Mucosa of descending colon (tissue), 3 donors: Measurements from ENCODE around the gene EPHB3. TPM values are rescaled to one million over a fixed set of nuclear protein-coding genes. Genes with fewer than 3 reads are reported as not detected.
"Not testable (repeated sequence)": the region's sequence is repeated elsewhere in the genome, so short reads cannot be mapped to it uniquely, and the experiment has no call there.

Experiments used
- ATAC-seq: fragments of 200-7000 bp; cut with Tn5 transposase; one replicate; pipeline ENCODE4 v1.9.1; 2020; ENCODE audit warnings: mild to moderate bottlenecking, moderate library complexity
- DNase-seq, 3 donors: peaks; one replicate each; pipeline ENCODE4 v3.0.0-alpha.2; 2020
- H3K36me3 ChIP-seq: fragments of 200-600 bp; one replicate; pipeline ENCODE4 v1.8.0; 2021; ENCODE audit warnings: low read depth, mild to moderate bottlenecking
- H3K4me1 ChIP-seq: fragments of 200-600 bp; one replicate; pipeline ENCODE4 v1.8.0; 2021; ENCODE audit warnings: low read depth, mild to moderate bottlenecking
- H3K4me3 ChIP-seq: fragments of 200-600 bp; one replicate; pipeline ENCODE4 v1.8.0; 2021; ENCODE audit warnings: mild to moderate bottlenecking
- H3K9me3 ChIP-seq: fragments of 200-600 bp; one replicate; pipeline ENCODE4 v1.8.0; 2021; ENCODE audit warnings: mild to moderate bottlenecking
- CTCF ChIP-seq: fragments of 200-600 bp; IDR thresholded peaks from one replicate; pipeline ENCODE4 v1.8.0; 2022; ENCODE audit warnings: antibody characterized with exemption, mild to moderate bottlenecking
- intact Hi-C, 2 donors: fragments of 100-400 bp; cut with DNase I in 1 of 2; cut with micrococcal nuclease in 1 of 2; formaldehyde crosslinking; loops; one replicate each; pipeline versions ENCODE4 v1.11.0 to v1.11.1; 2022; cut with DNase I, micrococcal nuclease
- total RNA-seq, 3 donors: library from RNA; stranded (reverse); fragmentation: NEBNext Ultra II Directional in 2 of 3; extraction: Animal tissue kit (Norgen Biotek cat#: 25700) in 2 of 3; gene quantifications; one replicate each; pipeline versions ENCODE4 v1.2.1 to v1.2.4, GENCODE V29; 2021 to 2023
- donor health status: DM: no; HTN: no; CAD: no; lungs with moderate emphysema.
- donor health status: DM: no; HTN: no; CAD: no.
- donor health status: DM: no; HTN: yes; CAD: no.

The EPHB3 gene
- total RNA-seq, 3 donors from 2014 or later: 14.1 to 57.2 (median 33.6) TPM

DNA sequence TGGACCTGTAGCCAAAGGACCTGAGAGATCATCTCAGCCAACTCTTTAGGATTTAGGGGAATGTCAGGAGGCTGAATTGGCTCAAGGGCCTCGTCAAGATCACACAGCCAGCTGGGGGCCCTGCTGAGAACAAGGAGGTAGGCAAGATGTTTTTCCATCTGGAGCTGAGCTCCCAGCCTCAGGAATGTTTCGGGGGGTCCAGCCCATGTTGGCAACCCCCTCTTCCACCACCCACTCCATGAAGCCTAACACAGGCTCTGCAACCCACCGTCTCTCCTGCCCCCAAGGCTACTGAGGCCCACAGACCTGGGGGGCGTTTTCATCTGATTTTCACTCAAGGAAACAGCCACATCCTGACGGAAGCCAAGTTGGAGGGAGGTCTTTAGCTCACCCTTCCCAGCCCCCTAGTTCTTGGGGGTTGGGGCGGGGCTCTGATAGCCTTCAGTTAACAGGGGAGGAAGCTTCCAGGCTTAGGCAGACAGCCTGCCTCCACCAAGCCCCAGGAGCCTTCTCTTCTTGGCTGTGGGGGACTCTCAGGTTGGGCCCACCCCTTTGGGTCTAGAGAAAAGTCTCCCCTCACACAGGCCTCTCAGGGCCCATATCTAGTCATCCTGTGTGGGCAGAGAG, 48.8 kb downstream of the EPHB3 start:
- no peak for TF ChIP-seq CTCF

GRCh38 chr3:184611607-184612281, 50.2 kb downstream of the EPHB3 start:
- H3K4me3 ChIP-seq: no peak overlapping the region
- H3K36me3 ChIP-seq: no peaks in the 10 kb centered on the region
- no peak for DNase-seq
- intact Hi-C loops: no loop called here
- TF ChIP-seq CTCF: no peak
- no peaks in the 10 kb centered on the region for H3K9me3 ChIP-seq
- ATAC-seq: no peak
- no peaks in the 10 kb centered on the region for H3K4me1 ChIP-seq

More for the DNA sequence above, 48.8 kb downstream of the EPHB3 start:
- DNase-seq (no peak), ATAC-seq (no peak)
- intact Hi-C loops: no loop called here
- H3K9me3 ChIP-seq: no peaks in the 10 kb centered on the region
- H3K36me3 ChIP-seq: no peaks in the 10 kb centered on the region
- H3K4me1 ChIP-seq: no peaks in the 10 kb centered on the region
- no peak overlapping the region for H3K4me3 ChIP-seq

GRCh38 chr3:184615396-184615795, 53.8 kb downstream of the EPHB3 start:
- intact Hi-C loops: no loop called here
- DNase-seq (no peak), ATAC-seq (no peak)
- no peaks in the 10 kb centered on the region for H3K9me3 ChIP-seq
- no peak for TF ChIP-seq CTCF
- H3K36me3 ChIP-seq: no peaks in the 10 kb centered on the region
- no peaks in the 10 kb centered on the region for H3K4me1 ChIP-seq
- no peak overlapping the region for H3K4me3 ChIP-seq

DNA sequence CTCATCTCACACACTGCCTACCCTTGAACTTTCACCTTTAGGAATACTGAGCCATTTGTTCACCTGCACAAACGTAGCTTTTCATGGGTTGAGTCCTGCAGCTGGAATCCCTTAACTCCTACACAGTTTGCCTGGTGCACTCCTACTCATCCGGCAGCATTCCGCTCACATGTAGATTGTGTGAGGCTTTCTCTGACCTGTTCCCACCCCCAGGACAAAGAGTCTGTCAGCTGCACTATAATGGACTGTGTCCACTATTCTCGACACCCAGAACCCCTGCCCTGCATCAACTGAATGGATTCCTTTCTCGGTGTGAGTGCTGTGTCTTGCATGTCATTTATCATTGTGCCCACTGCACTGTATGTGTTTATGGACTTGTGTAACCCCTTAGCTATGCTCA, 54.9 kb downstream of the EPHB3 start:
- no peak overlapping the region for H3K4me3 ChIP-seq
- no peaks in the 10 kb centered on the region for H3K9me3 ChIP-seq
- no peak for TF ChIP-seq CTCF
- ATAC-seq: no peak
- intact Hi-C loops: no loop called here
- no peaks in the 10 kb centered on the region for H3K36me3 ChIP-seq
- DNase-seq: no peak
- H3K4me1 ChIP-seq: no peaks in the 10 kb centered on the region

- intact Hi-C loops, ATAC-seq, H3K9me3 ChIP-seq, DNase-seq, H3K4me1 ChIP-seq, H3K4me3 ChIP-seq, H3K36me3 ChIP-seq: not testable (repeated sequence)
Observed at GRCh38 chr3:184617306-184617705, 55.7 kb downstream of the EPHB3 start.

DNA sequence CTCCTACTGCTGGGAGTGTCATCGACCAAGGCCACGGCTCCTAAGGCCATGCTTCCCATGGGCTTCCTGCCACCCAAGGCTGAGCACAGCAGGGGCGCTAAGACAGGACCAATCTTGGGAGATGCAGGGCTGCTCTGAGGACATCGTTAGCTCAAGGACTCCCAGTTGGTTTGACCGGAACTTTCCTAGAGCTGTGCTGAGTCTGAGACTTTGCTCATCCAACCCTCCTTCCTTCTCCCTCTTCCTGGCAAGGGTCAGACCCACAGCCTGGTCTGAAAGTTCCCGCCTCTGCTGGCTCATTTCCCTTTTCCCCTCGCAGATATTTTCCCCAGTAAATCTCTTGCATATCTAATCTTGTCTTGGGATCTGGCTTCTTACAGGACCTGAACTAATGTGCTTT, 57.2 kb downstream of the EPHB3 start:
- Histone ChIP-seq H3K4me3 (no peak overlapping the region), H3K9me3 (no peaks in the 10 kb centered on the region), H3K4me1 (no peaks in the 10 kb centered on the region), H3K36me3 (no peaks in the 10 kb centered on the region)
- intact Hi-C loops: no loop called here
- ATAC-seq (no peak), DNase-seq (no peak)
- TF ChIP-seq CTCF: no peak
